HepG2 (cell line): ENCODE data around the gene LENEP. TPM values are rescaled to one million over a fixed set of nuclear protein-coding genes. Genes with fewer than 3 reads are reported as not detected.

ENCODE experiments used
- BHLHE40 ChIP-seq: IDR thresholded peaks from 2 replicates; pipeline ENCODE4 v1.6.1; 2011; ENCODE audit warnings: low read length, improper control_type of control experiment
- GABPB1 ChIP-seq: IDR thresholded peaks from 2 replicates; pipeline ENCODE4 v1.6.1; 2016; ENCODE audit warnings: mild to moderate bottlenecking, missing genetic modification reagents, moderate library complexity, missing compliant biosample characterization
- GRHL1 ChIP-seq: sonication (generic); formaldehyde crosslinking; conservative IDR thresholded peaks from 2 replicates; pipeline ENCODE4 v1.8.0; 2022; ENCODE audit warnings: missing genetic modification reagents
- HOXA3 ChIP-seq: sonication (generic); formaldehyde crosslinking; IDR thresholded peaks from 2 replicates; pipeline ENCODE4 v1.5.0; 2020; ENCODE audit warnings: missing genetic modification reagents
- NAIF1 ChIP-seq: sonication (generic); formaldehyde crosslinking; IDR thresholded peaks from 2 replicates; pipeline ENCODE4 v1.5.0; 2020; ENCODE audit warnings: mild to moderate bottlenecking, missing genetic modification reagents, borderline replicate concordance
- NRL ChIP-seq: sonication (generic); formaldehyde crosslinking; IDR thresholded peaks from 2 replicates; pipeline ENCODE4 v1.5.0; 2020; ENCODE audit warnings: missing genetic modification reagents, mild to moderate bottlenecking, moderate library complexity, borderline replicate concordance
- PAF1 ChIP-seq: IDR thresholded peaks from 2 replicates; pipeline ENCODE4 v1.6.1; 2016; ENCODE audit warnings: missing genetic modification reagents, missing compliant biosample characterization
- REPIN1 ChIP-seq: sonication (generic); formaldehyde crosslinking; IDR thresholded peaks from 2 replicates; pipeline ENCODE4 v1.8.0; 2022; ENCODE audit warnings: missing genetic modification reagents, low read depth, mild to moderate bottlenecking, borderline replicate concordance
- SIX4 ChIP-seq: sonication (generic); formaldehyde crosslinking; IDR thresholded peaks from 2 replicates; pipeline ENCODE4 v1.4.0; 2020; ENCODE audit warnings: missing genetic modification reagents
- TBL1XR1 ChIP-seq: fragments of 150-350 bp; IDR thresholded peaks from 2 replicates; pipeline ENCODE4 v1.6.1; 2014; ENCODE audit warnings: borderline replicate concordance, low read length; ENCODE audit not compliant: partially characterized antibody
- TBX2 ChIP-seq: sonication (generic); formaldehyde crosslinking; IDR thresholded peaks from 2 replicates; pipeline ENCODE4 v1.5.0; 2020; ENCODE audit warnings: missing genetic modification reagents, mild to moderate bottlenecking, borderline replicate concordance
- YY1 ChIP-seq: IDR thresholded peaks from 2 replicates; pipeline ENCODE4 v1.6.1; 2011; ENCODE audit warnings: low read length, low read depth, moderate library complexity, mild to moderate bottlenecking; ENCODE audit not compliant: insufficient read depth, insufficient replicate concordance
- ZBTB2 ChIP-seq: sonication (generic); formaldehyde crosslinking; IDR thresholded peaks from 2 replicates; pipeline ENCODE4 v1.8.0; 2022; ENCODE audit warnings: low read depth, missing genetic modification reagents
- ZNF430 ChIP-seq: sonication (generic); formaldehyde crosslinking; IDR thresholded peaks from 2 replicates; pipeline ENCODE4 v1.9.0; 2021; ENCODE audit warnings: mild to moderate bottlenecking, missing genetic modification reagents
- ZNF605 ChIP-seq: sonication (generic); formaldehyde crosslinking; IDR thresholded peaks from 2 replicates; pipeline ENCODE4 v1.8.0; 2022; ENCODE audit warnings: mild to moderate bottlenecking, missing genetic modification reagents
- ZNF607 ChIP-seq: sonication (generic); formaldehyde crosslinking; IDR thresholded peaks from 2 replicates; pipeline ENCODE4 v1.5.1; 2020; ENCODE audit warnings: missing genetic modification reagents, mild to moderate bottlenecking, borderline replicate concordance
- ZNF737 ChIP-seq: sonication (generic); formaldehyde crosslinking; IDR thresholded peaks from 2 replicates; pipeline ENCODE4 v1.5.0; 2020; ENCODE audit warnings: missing genetic modification reagents, mild to moderate bottlenecking, borderline replicate concordance
- ZNF790 ChIP-seq: sonication (generic); formaldehyde crosslinking; IDR thresholded peaks from 2 replicates; pipeline ENCODE4 v1.8.0; 2022; ENCODE audit warnings: missing genetic modification reagents, mild to moderate bottlenecking, borderline replicate concordance
- ZNF883 ChIP-seq: sonication (generic); formaldehyde crosslinking; IDR thresholded peaks from 2 replicates; pipeline ENCODE4 v1.5.1; 2020; ENCODE audit warnings: mild to moderate bottlenecking, missing genetic modification reagents; ENCODE audit errors: not compliant biosample characterization
- polyA plus RNA-seq, 8 experiments: library from polyadenylated mRNA; depleted of rRNA in 3 of 8; stranded (reverse) in 7 of 8; unstranded in 1 of 8; fragments of >200 nt; fragmentation: Illumina TruSeq in 4 of 8; extraction: Trizol in 4 of 8; gene quantifications; 2 replicates each; pipeline versions ENCODE4 v1.2.1 to v1.2.3, GENCODE V29; 2011 to 2016; ENCODE audit warnings: low read depth in 4 of 8, missing spikeins in 1 of 8, mixed read lengths in 1 of 8; ENCODE audit not compliant: insufficient read depth in 1 of 8
- total RNA-seq, 5 experiments: library from RNA; depleted of rRNA; stranded (reverse); fragments of >200 nt; fragmentation: Illumina TruSeq; extraction: Trizol; gene quantifications; 2 replicates each; pipeline ENCODE4 v1.2.3, GENCODE V29; 2016; ENCODE audit warnings: low read depth in 1 of 5
- TF ChIP-seq, protein P1 (sequence below): sonication (generic); formaldehyde crosslinking; IDR thresholded peaks from 2 replicates; pipeline ENCODE4 v1.5.0; 2020; ENCODE audit warnings: missing genetic modification reagents
- TF ChIP-seq, protein P2 (sequence below): sonication (generic); formaldehyde crosslinking; IDR thresholded peaks from 2 replicates; pipeline ENCODE4 v1.4.0; 2020; ENCODE audit warnings: missing genetic modification reagents
- TF ChIP-seq, protein P3 (sequence below): sonication (generic); formaldehyde crosslinking; IDR thresholded peaks from 2 replicates; pipeline ENCODE4 v1.4.0; 2020; ENCODE audit warnings: missing genetic modification reagents

Gene LENEP
- total and polyA plus RNA-seq, 2 of the 13 experiments (the other 11 are each of a cell fraction or from before 2014, with no cell fraction given): 0.29 TPM; not detected in 1

- TF ChIP-seq ZBTB2 (CRISPR knock-in tag) (no peak), TBL1XR1 (no peak), ZNF607 (CRISPR knock-in tag) (peak; percentile 58; the same call in 1 of the 2 replicates), ZNF737 (CRISPR knock-in tag) (no peak), YY1 (peak; percentile 28), SIX4 (CRISPR knock-in tag) (no peak), PAF1 (CRISPR knock-in tag) (no peak), TBX2 (CRISPR knock-in tag) (no peak), GABPB1 (CRISPR knock-in tag) (no peak), ZNF605 (CRISPR knock-in tag) (peak; percentile 69), NAIF1 (CRISPR knock-in tag) (no peak), NRL (CRISPR knock-in tag) (no peak), ZNF883 (CRISPR knock-in tag) (no peak), ZNF790 (CRISPR knock-in tag) (peak; percentile 38; the same call in 1 of the 2 replicates), BHLHE40 (no peak), HOXA3 (no peak; the same call in 1 of the 2 replicates), REPIN1 (peak; percentile 25; the same call in 1 of the 2 replicates), GRHL1 (CRISPR knock-in tag) (no peak), ZNF430 (CRISPR knock-in tag) (no peak)
- TF ChIP-seq, protein P1, sequence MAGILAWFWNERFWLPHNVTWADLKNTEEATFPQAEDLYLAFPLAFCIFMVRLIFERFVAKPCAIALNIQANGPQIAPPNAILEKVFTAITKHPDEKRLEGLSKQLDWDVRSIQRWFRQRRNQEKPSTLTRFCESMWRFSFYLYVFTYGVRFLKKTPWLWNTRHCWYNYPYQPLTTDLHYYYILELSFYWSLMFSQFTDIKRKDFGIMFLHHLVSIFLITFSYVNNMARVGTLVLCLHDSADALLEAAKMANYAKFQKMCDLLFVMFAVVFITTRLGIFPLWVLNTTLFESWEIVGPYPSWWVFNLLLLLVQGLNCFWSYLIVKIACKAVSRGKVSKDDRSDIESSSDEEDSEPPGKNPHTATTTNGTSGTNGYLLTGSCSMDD (CRISPR knock-in tag): no peak
- TF ChIP-seq, protein P2, sequence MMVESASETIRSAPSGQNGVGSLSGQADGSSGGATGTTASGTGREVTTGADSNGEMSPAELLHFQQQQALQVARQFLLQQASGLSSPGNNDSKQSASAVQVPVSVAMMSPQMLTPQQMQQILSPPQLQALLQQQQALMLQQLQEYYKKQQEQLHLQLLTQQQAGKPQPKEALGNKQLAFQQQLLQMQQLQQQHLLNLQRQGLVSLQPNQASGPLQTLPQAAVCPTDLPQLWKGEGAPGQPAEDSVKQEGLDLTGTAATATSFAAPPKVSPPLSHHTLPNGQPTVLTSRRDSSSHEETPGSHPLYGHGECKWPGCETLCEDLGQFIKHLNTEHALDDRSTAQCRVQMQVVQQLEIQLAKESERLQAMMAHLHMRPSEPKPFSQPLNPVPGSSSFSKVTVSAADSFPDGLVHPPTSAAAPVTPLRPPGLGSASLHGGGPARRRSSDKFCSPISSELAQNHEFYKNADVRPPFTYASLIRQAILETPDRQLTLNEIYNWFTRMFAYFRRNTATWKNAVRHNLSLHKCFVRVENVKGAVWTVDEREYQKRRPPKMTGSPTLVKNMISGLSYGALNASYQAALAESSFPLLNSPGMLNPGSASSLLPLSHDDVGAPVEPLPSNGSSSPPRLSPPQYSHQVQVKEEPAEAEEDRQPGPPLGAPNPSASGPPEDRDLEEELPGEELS (CRISPR knock-in tag): no peak
- TF ChIP-seq, protein P3, sequence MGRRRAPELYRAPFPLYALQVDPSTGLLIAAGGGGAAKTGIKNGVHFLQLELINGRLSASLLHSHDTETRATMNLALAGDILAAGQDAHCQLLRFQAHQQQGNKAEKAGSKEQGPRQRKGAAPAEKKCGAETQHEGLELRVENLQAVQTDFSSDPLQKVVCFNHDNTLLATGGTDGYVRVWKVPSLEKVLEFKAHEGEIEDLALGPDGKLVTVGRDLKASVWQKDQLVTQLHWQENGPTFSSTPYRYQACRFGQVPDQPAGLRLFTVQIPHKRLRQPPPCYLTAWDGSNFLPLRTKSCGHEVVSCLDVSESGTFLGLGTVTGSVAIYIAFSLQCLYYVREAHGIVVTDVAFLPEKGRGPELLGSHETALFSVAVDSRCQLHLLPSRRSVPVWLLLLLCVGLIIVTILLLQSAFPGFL (CRISPR knock-in tag): no peak
These were observed 6.4 kb downstream of the LENEP start (continued) for GRCh38 chr1:154999571-155000410.
